ENCODE data around the gene SSMEM1. TPM values are rescaled to one million over a fixed set of nuclear protein-coding genes. Genes with fewer than 3 reads are reported as not detected.
"Not testable (repeated sequence)": the region's sequence is repeated elsewhere in the genome, so short reads cannot be mapped to it uniquely, and the experiment has no call there.

The SSMEM1 gene
- total and polyA plus RNA-seq, 2 experiments from 2014 or later: not detected

DNA sequence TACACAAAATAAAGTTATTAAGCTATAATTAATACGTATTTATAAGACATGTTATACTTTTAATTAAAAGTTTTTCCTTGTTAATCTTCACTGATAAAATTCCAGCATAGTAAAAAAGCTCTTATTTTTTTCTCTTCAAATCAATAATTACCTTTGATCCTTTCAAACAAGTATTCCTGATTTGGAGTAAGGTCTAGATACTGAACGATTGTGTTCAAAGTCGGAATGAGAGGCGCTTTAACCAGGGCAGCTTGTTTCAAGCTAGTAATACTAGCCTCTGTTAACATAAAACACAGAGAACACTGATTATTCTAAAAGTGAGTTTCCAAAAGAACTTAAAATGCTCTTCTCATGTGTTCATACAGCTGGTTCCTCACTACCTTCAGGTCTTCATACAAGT lies 29.4 kb upstream of the SSMEM1 start:
- Histone ChIP-seq H3K36me3 (peaks cover 26% of the 10 kb centered on the region), H3K4me3 (no peak overlapping the region), H3K4me1 (ENCODE audit: low read depth) (no peaks in the 10 kb centered on the region), H3K27me3 (no peaks in the 10 kb centered on the region), H3K27ac (no peak overlapping the region), H3K9me3 (ENCODE audit: low read depth) (no peaks in the 10 kb centered on the region)
- DNase-seq (ENCODE audit: low read depth in 1 of 2, low spot score in 1 of 2): no peak
- no peak for TF ChIP-seq CTCF (IDR thresholded peaks at IDR 0.05; ENCODE audit: low read depth, low read length)

GRCh38 chr7:130179631-130180030 lies 28.0 kb upstream of the SSMEM1 start:
- H3K36me3 ChIP-seq: peaks cover 29% of the 10 kb centered on the region
- DNase-seq (ENCODE audit: low read depth in 1 of 2, low spot score in 1 of 2): no peak

DNA sequence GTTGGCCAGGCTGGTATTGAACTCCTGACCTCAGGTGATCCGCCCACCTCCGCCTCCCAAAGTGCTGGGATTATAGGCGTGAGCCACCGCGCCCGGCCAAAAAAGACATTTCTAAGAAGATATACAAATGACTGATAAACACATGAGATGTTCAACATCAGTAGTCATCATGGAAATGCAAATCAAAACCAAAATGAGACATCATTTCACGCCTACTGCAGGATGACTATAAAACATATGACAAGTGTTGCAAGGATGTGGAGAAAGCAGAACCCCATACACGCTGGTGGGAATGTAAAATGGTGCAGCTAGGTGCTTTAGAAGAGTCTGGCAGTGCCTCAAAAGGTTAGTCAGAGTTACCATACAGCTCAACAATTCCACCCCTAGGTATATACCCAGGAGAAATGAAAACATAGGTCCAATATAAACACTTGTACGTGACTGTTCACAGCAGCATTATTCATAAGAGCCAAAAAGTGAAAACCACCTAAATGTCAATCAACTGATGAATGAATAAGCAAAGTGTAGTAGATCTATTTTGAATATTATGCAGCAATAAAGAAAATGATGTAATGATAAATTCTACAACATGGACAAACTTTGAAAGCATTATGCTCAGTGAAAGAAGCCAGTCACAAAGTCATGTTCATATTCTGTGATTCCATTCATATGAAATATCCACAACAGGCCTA lies 26.9 kb upstream of the SSMEM1 start:
- peaks cover 26% of the 10 kb centered on the region for H3K36me3 ChIP-seq
- H3K4me1 ChIP-seq (ENCODE audit: low read depth): no peaks in the 10 kb centered on the region
- no peaks in the 10 kb centered on the region for H3K27me3 ChIP-seq
- H3K9me3 ChIP-seq (ENCODE audit: low read depth): no peaks in the 10 kb centered on the region
- TF ChIP-seq CTCF (IDR thresholded peaks at IDR 0.05; ENCODE audit: low read depth, low read length): no peak
- H3K4me3 ChIP-seq: no peak overlapping the region
- no peak for DNase-seq (ENCODE audit: low read depth in 1 of 2, low spot score in 1 of 2)
- no peak overlapping the region for H3K27ac ChIP-seq

More at GRCh38 chr7:130179631-130180030, 28.0 kb upstream of the SSMEM1 start:
- Histone ChIP-seq H3K27ac (no peak overlapping the region), H3K27me3 (no peaks in the 10 kb centered on the region), H3K9me3 (ENCODE audit: low read depth) (no peaks in the 10 kb centered on the region), H3K4me3 (no peak overlapping the region), H3K4me1 (ENCODE audit: low read depth) (no peaks in the 10 kb centered on the region)
- no peak for TF ChIP-seq CTCF (IDR thresholded peaks at IDR 0.05; ENCODE audit: low read depth, low read length)

DNA sequence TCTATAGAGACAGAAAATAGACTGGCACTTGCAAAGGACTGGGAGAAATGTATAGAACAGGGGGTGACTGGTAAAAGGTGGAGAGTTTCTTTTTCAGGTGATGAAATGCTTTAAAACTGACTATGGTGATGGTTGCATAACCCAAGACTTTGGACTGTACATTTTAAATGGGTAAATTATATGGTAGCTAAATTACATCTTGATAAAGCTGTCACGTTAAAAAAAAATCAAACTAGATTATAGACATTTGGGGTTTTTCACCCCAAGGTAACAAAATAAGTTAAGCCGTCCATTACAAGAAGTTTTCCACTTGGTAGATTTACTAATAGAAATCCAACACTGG lies 26.4 kb upstream of the SSMEM1 start:
- H3K4me3 ChIP-seq: no peak overlapping the region
- H3K27ac ChIP-seq: no peak overlapping the region
- H3K9me3 ChIP-seq (ENCODE audit: low read depth): no peaks in the 10 kb centered on the region
- no peaks in the 10 kb centered on the region for H3K27me3 ChIP-seq
- TF ChIP-seq CTCF (IDR thresholded peaks at IDR 0.05; ENCODE audit: low read depth, low read length): no peak
- no peaks in the 10 kb centered on the region for H3K4me1 ChIP-seq (ENCODE audit: low read depth)
- H3K36me3 ChIP-seq: peaks cover 26% of the 10 kb centered on the region
- no peak for DNase-seq (ENCODE audit: low read depth in 1 of 2, low spot score in 1 of 2)

DNA sequence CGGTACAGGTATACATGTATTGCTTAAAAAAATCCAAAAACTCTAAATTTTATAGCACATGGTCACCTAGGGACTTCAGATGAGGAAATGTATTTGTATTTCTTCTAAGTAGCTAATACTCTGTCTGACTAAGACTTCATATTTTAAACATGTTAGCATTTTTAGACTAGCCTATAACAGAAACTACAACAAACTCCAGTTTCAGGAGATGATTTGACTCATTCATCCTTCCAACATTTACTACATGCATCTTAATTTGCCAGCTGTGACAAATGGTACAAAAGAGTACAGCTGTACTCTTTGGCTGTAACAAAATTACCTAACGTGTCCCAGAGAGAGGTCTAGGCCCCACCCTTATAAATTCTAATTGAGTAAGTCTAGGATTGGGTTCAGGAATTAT lies 24.7 kb upstream of the SSMEM1 start:
- H3K4me3 ChIP-seq: no peak overlapping the region
- no peak overlapping the region for H3K27ac ChIP-seq
- H3K36me3 ChIP-seq: peaks cover 26% of the 10 kb centered on the region
- no peak for DNase-seq (ENCODE audit: low read depth in 1 of 2, low spot score in 1 of 2)
- H3K4me1 ChIP-seq (ENCODE audit: low read depth): peaks cover 4% of the 10 kb centered on the region
- no peak for TF ChIP-seq CTCF (IDR thresholded peaks at IDR 0.05; ENCODE audit: low read depth, low read length)
- H3K27me3 ChIP-seq: no peaks in the 10 kb centered on the region
- no peaks in the 10 kb centered on the region for H3K9me3 ChIP-seq (ENCODE audit: low read depth)

- not testable (repeated sequence) for H3K4me1 ChIP-seq (ENCODE audit: low read depth); H3K27ac ChIP-seq; H3K9me3 ChIP-seq (ENCODE audit: low read depth); H3K4me3 ChIP-seq; H3K27me3 ChIP-seq; DNase-seq (ENCODE audit: low read depth in 1 of 2, low spot score in 1 of 2)
- H3K36me3 ChIP-seq: peaks cover 25% of the 10 kb centered on the region
Observed at GRCh38 chr7:130184349-130184748, 23.3 kb upstream of the SSMEM1 start.

Data from cardiac muscle cell (in vitro differentiated cells and primary cell).